RWPE2 (cell line): ENCODE data around the gene FTCDNL1.

ENCODE experiments used
- ATAC-seq: fragments of 200-7000 bp; cut with Tn5 transposase; 3 replicates; pipeline ENCODE4 v1.9.1; 2021; ENCODE audit warnings: low read depth
- DNase-seq: peaks from one replicate; pipeline ENCODE4 v3.0.0-alpha.2; 2020; ENCODE audit warnings: low spot score
- H3K27ac ChIP-seq: fragments of 450-650 bp; 2 replicates; pipeline ENCODE4 v1.5.1; 2017; ENCODE audit warnings: mild to moderate bottlenecking; ENCODE audit not compliant: poor library complexity, severe bottlenecking
- H3K27me3 ChIP-seq: fragments of 250-450 bp; sonication (Bioruptor Pico); 2 replicates; pipeline ENCODE4 v1.5.1; 2021; ENCODE audit warnings: mild to moderate bottlenecking, moderate library complexity; ENCODE audit not compliant: insufficient read depth, poor library complexity, severe bottlenecking
- H3K36me3 ChIP-seq: fragments of 250-450 bp; sonication (Bioruptor Pico); 2 replicates; pipeline ENCODE4 v1.5.1; 2020; ENCODE audit warnings: low read depth, mild to moderate bottlenecking, moderate library complexity
- H3K4me1 ChIP-seq: fragments of 250-450 bp; sonication (Bioruptor Pico); 2 replicates; pipeline ENCODE4 v1.5.1; 2021; ENCODE audit warnings: mild to moderate bottlenecking, moderate library complexity; ENCODE audit not compliant: insufficient read depth, poor library complexity, severe bottlenecking
- H3K4me3 ChIP-seq: fragments of 250-450 bp; sonication (Bioruptor Pico); 2 replicates; pipeline ENCODE4 v1.5.1; 2021; ENCODE audit warnings: mild to moderate bottlenecking, moderate library complexity; ENCODE audit not compliant: severe bottlenecking
- H3K9me3 ChIP-seq: fragments of 250-450 bp; sonication (Bioruptor Pico); 2 replicates; pipeline ENCODE4 v1.5.1; 2021; ENCODE audit warnings: mild to moderate bottlenecking, moderate library complexity; ENCODE audit not compliant: severe bottlenecking
- CTCF ChIP-seq: fragments of 450-650 bp; IDR thresholded peaks from one replicate; pipeline ENCODE4 v1.5.1; 2017; ENCODE audit warnings: mild to moderate bottlenecking, moderate library complexity; ENCODE audit not compliant: poor library complexity, severe bottlenecking

FTCDNL1 gene

GRCh38 chr2:199848389-199849130 lies 2.4 kb downstream of the FTCDNL1 start:
- H3K36me3 ChIP-seq, result no peaks in the 10 kb centered on the region
- no peak overlapping the region for H3K4me3 ChIP-seq
- no peaks in the 10 kb centered on the region for H3K4me1 ChIP-seq
- no peaks in the 10 kb centered on the region for H3K27me3 ChIP-seq
- ATAC-seq (no peak), DNase-seq (no peak)
- no peaks in the 10 kb centered on the region for H3K9me3 ChIP-seq
- TF ChIP-seq CTCF, result no peak
- no peak overlapping the region for H3K27ac ChIP-seq

- no peak for ATAC-seq
- Histone ChIP-seq H3K27ac (no peak overlapping the region), H3K36me3 (no peaks in the 10 kb centered on the region), H3K9me3 (no peaks in the 10 kb centered on the region), H3K4me3 (no peak overlapping the region), H3K27me3 (no peaks in the 10 kb centered on the region), H3K4me1 (no peaks in the 10 kb centered on the region)
- no peak for DNase-seq
- no peak for TF ChIP-seq CTCF
Observed at GRCh38 chr2:199847181-199847864, 3.7 kb downstream of the FTCDNL1 start.

GRCh38 chr2:199842631-199843395 lies 8.2 kb downstream of the FTCDNL1 start:
- DNase-seq, result no peak
- Histone ChIP-seq H3K4me3 (no peak overlapping the region), H3K9me3 (no peaks in the 10 kb centered on the region), H3K4me1 (no peaks in the 10 kb centered on the region), H3K27ac (no peak overlapping the region), H3K27me3 (no peaks in the 10 kb centered on the region), H3K36me3 (no peaks in the 10 kb centered on the region)
- ATAC-seq, result no peak
- no peak for TF ChIP-seq CTCF

- Histone ChIP-seq H3K4me3 (no peak overlapping the region), H3K4me1 (no peaks in the 10 kb centered on the region), H3K36me3 (no peaks in the 10 kb centered on the region), H3K27ac (no peak overlapping the region), H3K9me3 (no peaks in the 10 kb centered on the region), H3K27me3 (no peaks in the 10 kb centered on the region)
- TF ChIP-seq CTCF, result no peak
- peak; percentile 65 for ATAC-seq
- DNase-seq, result no peak
Observed at GRCh38 chr2:199841409-199841808, 9.6 kb downstream of the FTCDNL1 start.
